ENCODE results near the gene SOD3. TPM values are rescaled to one million over a fixed set of nuclear protein-coding genes. Genes with fewer than 3 reads are reported as not detected.

SOD3 gene
- total and polyA plus RNA-seq, 2 of the 13 experiments (the other 11 are each of a cell fraction or from before 2014, with no cell fraction given) = 0.04 TPM; not detected in 1

- no peak for TF ChIP-seq KIAA2018 (CRISPR knock-in tag; IDR thresholded peaks at IDR 0.05; ENCODE audit: borderline replicate concordance)
- TF ChIP-seq ZSCAN30 (CRISPR knock-in tag; IDR thresholded peaks at IDR 0.05) = no peak
- TF ChIP-seq THYN1 (CRISPR knock-in tag; IDR thresholded peaks at IDR 0.05; ENCODE audit: borderline replicate concordance, low read depth) = no peak
- no peak for TF ChIP-seq ZNF83 (CRISPR knock-in tag; IDR thresholded peaks at IDR 0.05; ENCODE audit: borderline replicate concordance)
- no peak for TF ChIP-seq SPEN (CRISPR knock-in tag; IDR thresholded peaks at IDR 0.05; ENCODE audit: low read depth)
- TF ChIP-seq MAFF (IDR thresholded peaks at IDR 0.05; ENCODE audit: low read depth, low read length) = no peak
- no peak for TF ChIP-seq RFX5 (IDR thresholded peaks at IDR 0.05; ENCODE audit: low read depth, low read length)
- no peak for TF ChIP-seq UBTF (CRISPR knock-in tag; IDR thresholded peaks at IDR 0.05)
These were observed 3.8 kb downstream of the SOD3 start (continued) for GRCh38 chr4:24799196-24799543.
